K562 (cell line): ENCODE data around the gene MAST4. TPM values are rescaled to one million over a fixed set of nuclear protein-coding genes. Genes with fewer than 3 reads are reported as not detected.

ENCODE experiments used
- BACH1 ChIP-seq: fragments of 200-800 bp; sonication (Bioruptor generic); IDR thresholded peaks from 2 replicates; pipeline ENCODE4 v1.6.1; 2016; ENCODE audit warnings: missing genetic modification characterization, missing compliant biosample characterization
- BRF2 ChIP-seq: IDR thresholded peaks from 3 replicates; pipeline ENCODE4 v1.6.1; 2011; ENCODE audit warnings: borderline replicate concordance, mild to moderate bottlenecking; ENCODE audit not compliant: insufficient read length, insufficient read depth
- ETS2 ChIP-seq: IDR thresholded peaks from 2 replicates; pipeline ENCODE4 v1.6.1; 2016; ENCODE audit warnings: borderline replicate concordance, missing genetic modification characterization, mild to moderate bottlenecking, moderate library complexity, missing compliant biosample characterization; ENCODE audit not compliant: poor library complexity, severe bottlenecking
- MBD1 ChIP-seq: fragments of 250-450 bp; sonication (Bioruptor Pico); IDR thresholded peaks from 2 replicates; pipeline ENCODE4 v1.8.0; 2022; ENCODE audit warnings: inconsistent platforms
- NCOR1 ChIP-seq: fragments of 450-650 bp; IDR thresholded peaks from 2 replicates; pipeline ENCODE4 v1.6.1; 2016; ENCODE audit warnings: mild to moderate bottlenecking, moderate library complexity
- NFYB ChIP-seq: IDR thresholded peaks from 2 replicates; pipeline ENCODE4 v1.6.1; 2011; ENCODE audit warnings: mild to moderate bottlenecking, moderate library complexity; ENCODE audit not compliant: insufficient read length; ENCODE audit errors: extremely low read depth
- POLR3G ChIP-seq: IDR thresholded peaks from 2 replicates; pipeline ENCODE4 v1.6.1; 2011; ENCODE audit not compliant: insufficient read length, insufficient replicate concordance; ENCODE audit errors: extremely low read depth
- ZBTB34 ChIP-seq: fragments of 250-450 bp; sonication (Bioruptor Pico); IDR thresholded peaks from 2 replicates; pipeline ENCODE4 v1.8.0; 2021; ENCODE audit warnings: mild to moderate bottlenecking, moderate library complexity
- polyA plus RNA-seq, 8 experiments: library from polyadenylated mRNA; depleted of rRNA in 4 of 8; stranded (reverse) in 5 of 8; unstranded in 3 of 8; fragments of >200 nt; fragmentation: Nextera tagmentation in 2 of 8; fragmentation: Illumina TruSeq in 1 of 8; extraction: Ambion mirVana in 2 of 8; extraction: Trizol in 1 of 8; gene quantifications; 2 replicates each; pipeline versions ENCODE4 v1.2.1 to v1.2.3, GENCODE V29; 2011 to 2014; ENCODE audit warnings: inconsistent platforms in 1 of 8, missing spikeins in 1 of 8
- total RNA-seq, 7 experiments: library from RNA; depleted of rRNA in 6 of 7; stranded (reverse); fragments of >200 nt in 6 of 7; fragmentation: Illumina TruSeq in 2 of 7; extraction: Trizol in 2 of 7; gene quantifications; 2 replicates each; pipeline versions ENCODE4 v1.2.1 to v1.2.3, GENCODE V29; 2011 to 2021; ENCODE audit warnings: low replicate concordance in 1 of 7

The MAST4 gene
- total and polyA plus RNA-seq, 9 of the 15 experiments (the other 6 are each of a cell fraction or from before 2014, with no cell fraction given), result 0.88 to 10.1 (median 5.2) TPM

- TF ChIP-seq ZBTB34 (CRISPR knock-in tag) (no peak), BACH1 (tag) (no peak), NFYB (no peak), POLR3G (no peak), ETS2 (tag) (no peak), MBD1 (no peak), BRF2 (no peak), NCOR1 (no peak)
Observed at GRCh38 chr5:67189079-67189354, 592.8 kb downstream of the MAST4 start (continued).
